Spleen (tissue), 7 donors: Measurements from ENCODE around the gene ENTPD3.

ENCODE experiments used
- POLR2A ChIP-seq, 3 donors: fragments of 450-650 bp; IDR thresholded peaks; one replicate each; pipeline ENCODE4 v1.5.1; 2017; ENCODE audit warnings: antibody characterized with exemption in 3 of 3, mild to moderate bottlenecking in 1 of 3
- TF ChIP-seq, protein P1 (sequence below), 11 experiments: fragments of 200-600 bp in 7 of 11; fragments of 450-650 bp in 4 of 11; sonication (generic) in 4 of 11; IDR thresholded peaks in 8 of 11; conservative IDR thresholded peaks in 3 of 11; 1 replicate in 7 of 11; 2 replicates in 4 of 11; pipeline versions ENCODE4 v1.4.0 to v1.8.0; 2016 to 2021; ENCODE audit warnings: antibody characterized with exemption in 11 of 11, inconsistent platforms in 4 of 11, mild to moderate bottlenecking in 1 of 11
- donor health status: DM: no; HTN: no; CAD: no; lungs with moderate emphysema.
- donor health status: DM: no; HTN: no; CAD: no.
- donor health status: DM: no; HTN: no; CAD: no.

DNA sequence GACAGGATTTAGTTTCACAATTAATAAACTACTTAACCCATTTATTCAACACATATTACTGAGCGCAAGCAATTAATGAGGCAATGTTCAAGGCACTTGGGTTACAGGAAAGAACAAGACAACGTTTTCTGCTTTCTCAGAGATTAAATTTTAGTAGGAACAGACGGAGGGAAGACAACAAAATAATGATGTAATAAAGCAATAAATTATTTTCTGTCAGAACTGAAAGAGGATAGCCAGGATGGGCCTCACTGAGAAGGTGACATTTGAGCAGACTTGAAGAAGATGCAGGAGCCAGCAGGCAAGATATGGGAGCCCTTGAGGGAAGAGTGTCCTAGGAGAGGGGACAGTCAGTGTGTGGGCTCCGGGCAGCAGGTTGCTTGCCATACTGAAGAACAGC lies 58.9 kb downstream of the ENTPD3 start:
- TF ChIP-seq, protein P1, sequence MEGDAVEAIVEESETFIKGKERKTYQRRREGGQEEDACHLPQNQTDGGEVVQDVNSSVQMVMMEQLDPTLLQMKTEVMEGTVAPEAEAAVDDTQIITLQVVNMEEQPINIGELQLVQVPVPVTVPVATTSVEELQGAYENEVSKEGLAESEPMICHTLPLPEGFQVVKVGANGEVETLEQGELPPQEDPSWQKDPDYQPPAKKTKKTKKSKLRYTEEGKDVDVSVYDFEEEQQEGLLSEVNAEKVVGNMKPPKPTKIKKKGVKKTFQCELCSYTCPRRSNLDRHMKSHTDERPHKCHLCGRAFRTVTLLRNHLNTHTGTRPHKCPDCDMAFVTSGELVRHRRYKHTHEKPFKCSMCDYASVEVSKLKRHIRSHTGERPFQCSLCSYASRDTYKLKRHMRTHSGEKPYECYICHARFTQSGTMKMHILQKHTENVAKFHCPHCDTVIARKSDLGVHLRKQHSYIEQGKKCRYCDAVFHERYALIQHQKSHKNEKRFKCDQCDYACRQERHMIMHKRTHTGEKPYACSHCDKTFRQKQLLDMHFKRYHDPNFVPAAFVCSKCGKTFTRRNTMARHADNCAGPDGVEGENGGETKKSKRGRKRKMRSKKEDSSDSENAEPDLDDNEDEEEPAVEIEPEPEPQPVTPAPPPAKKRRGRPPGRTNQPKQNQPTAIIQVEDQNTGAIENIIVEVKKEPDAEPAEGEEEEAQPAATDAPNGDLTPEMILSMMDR (IDR thresholded peaks at IDR 0.05 in 8 of 11, conservative IDR thresholded peaks at IDR 0.05 in 3 of 11) = no peak
- no peak for TF ChIP-seq POLR2A (IDR thresholded peaks at IDR 0.05)
